HepG2 (cell line): ENCODE measurements around the gene ELL. TPM values are rescaled to one million over a fixed set of nuclear protein-coding genes. Genes with fewer than 3 reads are reported as not detected.

Experiments used
- HIVEP1 ChIP-seq: sonication (generic); formaldehyde crosslinking; IDR thresholded peaks from 2 replicates; pipeline ENCODE4 v1.4.0; 2020; ENCODE audit warnings: mild to moderate bottlenecking, missing genetic modification reagents
- HNF4A ChIP-seq: sonication (generic); formaldehyde crosslinking; IDR thresholded peaks from 2 replicates; pipeline ENCODE4 v1.4.0; 2020; ENCODE audit warnings: missing genetic modification reagents
- ISL2 ChIP-seq: sonication (generic); formaldehyde crosslinking; IDR thresholded peaks from 2 replicates; pipeline ENCODE4 v1.5.0; 2020; ENCODE audit warnings: missing genetic modification reagents
- RXRA ChIP-seq: sonication (generic); formaldehyde crosslinking; IDR thresholded peaks from 2 replicates; pipeline ENCODE4 v1.5.1; 2020; ENCODE audit warnings: missing genetic modification reagents
- TAF15 ChIP-seq: fragments of 200-400 bp; formaldehyde crosslinking; IDR thresholded peaks from one replicate; pipeline ENCODE4 v1.6.1; 2018; ENCODE audit warnings: mild to moderate bottlenecking, low read depth, low read length; ENCODE audit not compliant: poor library complexity, severe bottlenecking
- TBL1XR1 ChIP-seq: fragments of 150-350 bp; IDR thresholded peaks from 2 replicates; pipeline ENCODE4 v1.6.1; 2014; ENCODE audit warnings: borderline replicate concordance, low read length; ENCODE audit not compliant: partially characterized antibody
- TBX2 ChIP-seq: sonication (generic); formaldehyde crosslinking; IDR thresholded peaks from 2 replicates; pipeline ENCODE4 v1.5.0; 2020; ENCODE audit warnings: missing genetic modification reagents, mild to moderate bottlenecking, borderline replicate concordance
- XBP1 ChIP-seq: sonication (generic); formaldehyde crosslinking; IDR thresholded peaks from 2 replicates; pipeline ENCODE4 v1.5.0; 2020; ENCODE audit warnings: missing genetic modification reagents
- ZBTB14 ChIP-seq: sonication (generic); formaldehyde crosslinking; IDR thresholded peaks from 2 replicates; pipeline ENCODE4 v1.4.0; 2020; ENCODE audit warnings: missing genetic modification reagents
- ZNF619 ChIP-seq: sonication (generic); formaldehyde crosslinking; IDR thresholded peaks from 2 replicates; pipeline ENCODE4 v1.4.0; 2020; ENCODE audit warnings: mild to moderate bottlenecking, missing genetic modification reagents
- ZNF740 ChIP-seq: sonication (generic); formaldehyde crosslinking; IDR thresholded peaks from 2 replicates; pipeline ENCODE4 v1.4.0; 2020; ENCODE audit warnings: missing genetic modification reagents
- ZNF883 ChIP-seq: sonication (generic); formaldehyde crosslinking; IDR thresholded peaks from 2 replicates; pipeline ENCODE4 v1.5.1; 2020; ENCODE audit warnings: mild to moderate bottlenecking, missing genetic modification reagents; ENCODE audit errors: not compliant biosample characterization
- polyA plus RNA-seq, 8 experiments: library from polyadenylated mRNA; depleted of rRNA in 3 of 8; stranded (reverse) in 7 of 8; unstranded in 1 of 8; fragments of >200 nt; fragmentation: Illumina TruSeq in 4 of 8; extraction: Trizol in 4 of 8; gene quantifications; 2 replicates each; pipeline versions ENCODE4 v1.2.1 to v1.2.3, GENCODE V29; 2011 to 2016; ENCODE audit warnings: low read depth in 4 of 8, missing spikeins in 1 of 8, mixed read lengths in 1 of 8; ENCODE audit not compliant: insufficient read depth in 1 of 8
- total RNA-seq, 5 experiments: library from RNA; depleted of rRNA; stranded (reverse); fragments of >200 nt; fragmentation: Illumina TruSeq; extraction: Trizol; gene quantifications; 2 replicates each; pipeline ENCODE4 v1.2.3, GENCODE V29; 2016; ENCODE audit warnings: low read depth in 1 of 5
- TF ChIP-seq, protein P1 (sequence below): sonication (generic); formaldehyde crosslinking; IDR thresholded peaks from 2 replicates; pipeline ENCODE4 v1.4.0; 2020; ENCODE audit warnings: missing genetic modification reagents
- TF ChIP-seq, protein P2 (sequence below): IDR thresholded peaks from 2 replicates; pipeline ENCODE4 v1.6.1; 2016; ENCODE audit warnings: missing compliant biosample characterization, missing genetic modification reagents, borderline replicate concordance
- TF ChIP-seq, protein P3 (sequence below): sonication (generic); formaldehyde crosslinking; IDR thresholded peaks from 2 replicates; pipeline ENCODE4 v1.5.1; 2020; ENCODE audit warnings: missing genetic modification reagents, mild to moderate bottlenecking, borderline replicate concordance
- TF ChIP-seq, protein P4 (sequence below): sonication (generic); formaldehyde crosslinking; IDR thresholded peaks from 2 replicates; pipeline ENCODE4 v1.4.0; 2020; ENCODE audit warnings: missing genetic modification reagents

Gene ELL
- total and polyA plus RNA-seq, 2 of the 13 experiments (the other 11 are each of a cell fraction or from before 2014, with no cell fraction given): 3.7 to 5.4 TPM

DNA sequence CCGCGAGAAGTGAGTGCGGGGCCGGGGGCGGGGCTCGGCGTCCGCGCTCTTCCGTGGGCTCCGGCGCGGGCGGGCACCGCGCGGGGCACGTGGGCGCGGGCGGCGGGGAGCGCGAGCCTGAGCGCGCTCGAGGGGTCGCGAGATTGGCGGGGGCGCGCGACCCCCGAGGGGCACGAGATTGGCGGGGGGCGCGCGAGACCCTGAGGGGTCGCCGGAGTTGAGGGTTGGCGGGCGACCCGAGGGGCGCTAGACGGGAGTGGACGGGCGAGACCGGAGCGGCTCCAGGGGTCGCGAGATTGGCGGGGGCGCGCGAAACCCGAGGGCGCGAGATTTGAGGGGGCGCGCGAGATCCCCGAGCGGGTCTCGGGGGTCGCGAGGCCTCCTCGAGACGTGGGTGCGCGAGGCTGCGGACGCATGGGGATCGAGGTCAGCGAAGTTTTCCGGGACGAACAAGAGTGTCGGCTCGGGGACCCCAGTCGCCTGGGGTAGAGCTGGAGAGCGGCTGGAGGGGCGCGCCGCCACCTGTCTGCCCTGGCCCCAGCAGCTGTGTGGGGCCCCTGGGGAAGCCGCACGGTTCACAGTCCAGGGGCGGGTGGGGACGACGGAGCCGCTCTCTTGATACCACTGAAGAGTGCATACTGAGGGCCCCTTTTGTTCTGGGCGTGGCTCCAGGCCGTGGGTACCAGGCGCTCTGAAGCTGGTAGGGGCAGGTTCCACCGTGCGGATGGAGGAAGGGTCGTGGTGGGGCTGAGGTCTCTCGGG is 102.0 kb downstream of the ELL start (continued):
- TF ChIP-seq, protein P1, sequence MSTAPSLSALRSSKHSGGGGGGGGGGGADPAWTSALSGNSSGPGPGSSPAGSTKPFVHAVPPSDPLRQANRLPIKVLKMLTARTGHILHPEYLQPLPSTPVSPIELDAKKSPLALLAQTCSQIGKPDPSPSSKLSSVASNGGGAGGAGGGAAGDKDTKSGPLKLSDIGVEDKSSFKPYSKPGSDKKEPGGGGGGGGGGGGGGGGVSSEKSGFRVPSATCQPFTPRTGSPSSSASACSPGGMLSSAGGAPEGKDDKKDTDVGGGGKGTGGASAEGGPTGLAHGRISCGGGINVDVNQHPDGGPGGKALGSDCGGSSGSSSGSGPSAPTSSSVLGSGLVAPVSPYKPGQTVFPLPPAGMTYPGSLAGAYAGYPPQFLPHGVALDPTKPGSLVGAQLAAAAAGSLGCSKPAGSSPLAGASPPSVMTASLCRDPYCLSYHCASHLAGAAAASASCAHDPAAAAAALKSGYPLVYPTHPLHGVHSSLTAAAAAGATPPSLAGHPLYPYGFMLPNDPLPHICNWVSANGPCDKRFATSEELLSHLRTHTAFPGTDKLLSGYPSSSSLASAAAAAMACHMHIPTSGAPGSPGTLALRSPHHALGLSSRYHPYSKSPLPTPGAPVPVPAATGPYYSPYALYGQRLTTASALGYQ: 0 out of 2 replicates have a peak, but pooled peaks have one; percentile 18
- peak; percentile 75 for TF ChIP-seq HNF4A (CRISPR knock-in tag)
- 0 out of 2 replicates have a peak, but pooled peaks have one; percentile 28 for TF ChIP-seq ZNF619
- no peak for TF ChIP-seq ZNF740 (CRISPR knock-in tag)
- TF ChIP-seq ZNF883: no peak
- no peak for TF ChIP-seq TBL1XR1
- TF ChIP-seq ISL2 (CRISPR knock-in tag): peak; percentile 55; the same call in 1 of the 2 replicates
- TF ChIP-seq RXRA (CRISPR knock-in tag): peak; percentile 87; the same call in 1 of the 2 replicates
- TF ChIP-seq, protein P2, sequence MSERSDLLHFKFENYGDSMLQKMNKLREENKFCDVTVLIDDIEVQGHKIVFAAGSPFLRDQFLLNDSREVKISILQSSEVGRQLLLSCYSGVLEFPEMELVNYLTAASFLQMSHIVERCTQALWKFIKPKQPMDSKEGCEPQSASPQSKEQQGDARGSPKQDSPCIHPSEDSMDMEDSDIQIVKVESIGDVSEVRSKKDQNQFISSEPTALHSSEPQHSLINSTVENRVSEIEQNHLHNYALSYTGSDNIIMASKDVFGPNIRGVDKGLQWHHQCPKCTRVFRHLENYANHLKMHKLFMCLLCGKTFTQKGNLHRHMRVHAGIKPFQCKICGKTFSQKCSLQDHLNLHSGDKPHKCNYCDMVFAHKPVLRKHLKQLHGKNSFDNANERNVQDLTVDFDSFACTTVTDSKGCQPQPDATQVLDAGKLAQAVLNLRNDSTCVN (CRISPR knock-in tag): no peak
- TF ChIP-seq, protein P3, sequence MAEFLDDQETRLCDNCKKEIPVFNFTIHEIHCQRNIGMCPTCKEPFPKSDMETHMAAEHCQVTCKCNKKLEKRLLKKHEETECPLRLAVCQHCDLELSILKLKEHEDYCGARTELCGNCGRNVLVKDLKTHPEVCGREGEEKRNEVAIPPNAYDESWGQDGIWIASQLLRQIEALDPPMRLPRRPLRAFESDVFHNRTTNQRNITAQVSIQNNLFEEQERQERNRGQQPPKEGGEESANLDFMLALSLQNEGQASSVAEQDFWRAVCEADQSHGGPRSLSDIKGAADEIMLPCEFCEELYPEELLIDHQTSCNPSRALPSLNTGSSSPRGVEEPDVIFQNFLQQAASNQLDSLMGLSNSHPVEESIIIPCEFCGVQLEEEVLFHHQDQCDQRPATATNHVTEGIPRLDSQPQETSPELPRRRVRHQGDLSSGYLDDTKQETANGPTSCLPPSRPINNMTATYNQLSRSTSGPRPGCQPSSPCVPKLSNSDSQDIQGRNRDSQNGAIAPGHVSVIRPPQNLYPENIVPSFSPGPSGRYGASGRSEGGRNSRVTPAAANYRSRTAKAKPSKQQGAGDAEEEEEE (CRISPR knock-in tag): no peak
- TF ChIP-seq ZBTB14: peak; percentile 76
- no peak for TF ChIP-seq XBP1
- no peak for TF ChIP-seq TAF15
- TF ChIP-seq HIVEP1 (CRISPR knock-in tag): peak; percentile 91
- TF ChIP-seq TBX2 (CRISPR knock-in tag): peak; percentile 71; the same call in 1 of the 2 replicates
- TF ChIP-seq, protein P4, sequence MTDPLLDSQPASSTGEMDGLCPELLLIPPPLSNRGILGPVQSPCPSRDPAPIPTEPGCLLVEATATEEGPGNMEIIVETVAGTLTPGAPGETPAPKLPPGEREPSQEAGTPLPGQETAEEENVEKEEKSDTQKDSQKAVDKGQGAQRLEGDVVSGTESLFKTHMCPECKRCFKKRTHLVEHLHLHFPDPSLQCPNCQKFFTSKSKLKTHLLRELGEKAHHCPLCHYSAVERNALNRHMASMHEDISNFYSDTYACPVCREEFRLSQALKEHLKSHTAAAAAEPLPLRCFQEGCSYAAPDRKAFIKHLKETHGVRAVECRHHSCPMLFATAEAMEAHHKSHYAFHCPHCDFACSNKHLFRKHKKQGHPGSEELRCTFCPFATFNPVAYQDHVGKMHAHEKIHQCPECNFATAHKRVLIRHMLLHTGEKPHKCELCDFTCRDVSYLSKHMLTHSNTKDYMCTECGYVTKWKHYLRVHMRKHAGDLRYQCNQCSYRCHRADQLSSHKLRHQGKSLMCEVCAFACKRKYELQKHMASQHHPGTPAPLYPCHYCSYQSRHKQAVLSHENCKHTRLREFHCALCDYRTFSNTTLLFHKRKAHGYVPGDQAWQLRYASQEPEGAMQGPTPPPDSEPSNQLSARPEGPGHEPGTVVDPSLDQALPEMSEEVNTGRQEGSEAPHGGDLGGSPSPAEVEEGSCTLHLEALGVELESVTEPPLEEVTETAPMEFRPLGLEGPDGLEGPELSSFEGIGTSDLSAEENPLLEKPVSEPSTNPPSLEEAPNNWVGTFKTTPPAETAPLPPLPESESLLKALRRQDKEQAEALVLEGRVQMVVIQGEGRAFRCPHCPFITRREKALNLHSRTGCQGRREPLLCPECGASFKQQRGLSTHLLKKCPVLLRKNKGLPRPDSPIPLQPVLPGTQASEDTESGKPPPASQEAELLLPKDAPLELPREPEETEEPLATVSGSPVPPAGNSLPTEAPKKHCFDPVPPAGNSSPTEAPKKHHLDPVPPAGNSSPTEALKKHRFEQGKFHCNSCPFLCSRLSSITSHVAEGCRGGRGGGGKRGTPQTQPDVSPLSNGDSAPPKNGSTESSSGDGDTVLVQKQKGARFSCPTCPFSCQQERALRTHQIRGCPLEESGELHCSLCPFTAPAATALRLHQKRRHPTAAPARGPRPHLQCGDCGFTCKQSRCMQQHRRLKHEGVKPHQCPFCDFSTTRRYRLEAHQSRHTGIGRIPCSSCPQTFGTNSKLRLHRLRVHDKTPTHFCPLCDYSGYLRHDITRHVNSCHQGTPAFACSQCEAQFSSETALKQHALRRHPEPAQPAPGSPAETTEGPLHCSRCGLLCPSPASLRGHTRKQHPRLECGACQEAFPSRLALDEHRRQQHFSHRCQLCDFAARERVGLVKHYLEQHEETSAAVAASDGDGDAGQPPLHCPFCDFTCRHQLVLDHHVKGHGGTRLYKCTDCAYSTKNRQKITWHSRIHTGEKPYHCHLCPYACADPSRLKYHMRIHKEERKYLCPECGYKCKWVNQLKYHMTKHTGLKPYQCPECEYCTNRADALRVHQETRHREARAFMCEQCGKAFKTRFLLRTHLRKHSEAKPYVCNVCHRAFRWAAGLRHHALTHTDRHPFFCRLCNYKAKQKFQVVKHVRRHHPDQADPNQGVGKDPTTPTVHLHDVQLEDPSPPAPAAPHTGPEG (CRISPR knock-in tag): no peak
